CD4-positive, alpha-beta T cell treated with Interleukin-17A for 1 hour (primary cell): ENCODE results near the gene HACD1.
"Not testable (repeated sequence)": the region's sequence is repeated elsewhere in the genome, so short reads cannot be mapped to it uniquely, and the experiment has no call there.

Source experiments
- DNase-seq: peaks from one replicate; pipeline ENCODE4 v3.0.0-alpha.2; 2020

Gene HACD1

GRCh38 chr10:17640331-17640816, 23.2 kb upstream of the HACD1 start:
- DNase-seq = no peak

- DNase-seq = no peak
These were observed 20.7 kb upstream of the HACD1 start for GRCh38 chr10:17637869-17638268.

DNA sequence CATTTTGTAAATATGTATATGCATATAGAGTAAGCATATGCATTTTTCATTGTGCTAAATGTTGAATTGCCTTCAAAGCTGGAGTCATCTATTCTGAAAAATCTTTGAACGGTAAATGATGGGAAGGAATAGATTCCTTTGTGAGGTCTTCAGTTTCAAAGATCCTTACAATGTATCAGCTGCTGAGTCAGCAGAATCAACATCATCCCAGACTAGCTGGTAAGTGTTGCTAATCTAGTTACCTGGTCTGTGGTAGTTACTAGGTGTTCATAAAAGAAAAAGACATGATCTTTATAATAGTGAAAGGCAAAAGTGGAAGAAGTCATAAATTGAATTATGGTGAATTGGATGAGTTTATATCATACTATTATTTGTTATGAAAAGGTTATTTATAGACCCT, 16.2 kb upstream of the HACD1 start:
- no peak for DNase-seq

GRCh38 chr10:17632590-17632989, 15.4 kb upstream of the HACD1 start:
- not testable (repeated sequence) for DNase-seq

GRCh38 chr10:17626656-17627055, 9.5 kb upstream of the HACD1 start:
- DNase-seq = no peak

DNA sequence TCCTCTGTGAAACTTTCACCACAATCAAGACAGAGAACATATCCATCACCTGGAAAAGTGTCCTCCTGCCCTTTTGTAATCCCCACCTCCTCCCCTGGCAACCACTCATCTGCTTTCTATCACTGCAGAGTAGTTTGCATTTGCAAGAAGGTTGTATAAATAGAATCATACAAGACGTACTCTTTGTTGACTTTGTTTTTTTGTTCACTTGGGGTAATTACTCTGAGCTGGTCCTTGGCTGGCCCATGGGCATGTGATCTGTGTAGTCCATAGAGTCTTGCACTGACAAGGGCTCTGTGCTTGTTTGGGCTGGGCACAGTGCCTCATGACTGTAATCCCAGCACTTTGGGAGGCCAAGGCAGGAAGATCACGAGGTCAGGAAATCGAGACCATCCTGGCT, 7.8 kb upstream of the HACD1 start:
- no peak for DNase-seq

GRCh38 chr10:17622061-17622460, 4.9 kb upstream of the HACD1 start:
- no peak for DNase-seq

DNA sequence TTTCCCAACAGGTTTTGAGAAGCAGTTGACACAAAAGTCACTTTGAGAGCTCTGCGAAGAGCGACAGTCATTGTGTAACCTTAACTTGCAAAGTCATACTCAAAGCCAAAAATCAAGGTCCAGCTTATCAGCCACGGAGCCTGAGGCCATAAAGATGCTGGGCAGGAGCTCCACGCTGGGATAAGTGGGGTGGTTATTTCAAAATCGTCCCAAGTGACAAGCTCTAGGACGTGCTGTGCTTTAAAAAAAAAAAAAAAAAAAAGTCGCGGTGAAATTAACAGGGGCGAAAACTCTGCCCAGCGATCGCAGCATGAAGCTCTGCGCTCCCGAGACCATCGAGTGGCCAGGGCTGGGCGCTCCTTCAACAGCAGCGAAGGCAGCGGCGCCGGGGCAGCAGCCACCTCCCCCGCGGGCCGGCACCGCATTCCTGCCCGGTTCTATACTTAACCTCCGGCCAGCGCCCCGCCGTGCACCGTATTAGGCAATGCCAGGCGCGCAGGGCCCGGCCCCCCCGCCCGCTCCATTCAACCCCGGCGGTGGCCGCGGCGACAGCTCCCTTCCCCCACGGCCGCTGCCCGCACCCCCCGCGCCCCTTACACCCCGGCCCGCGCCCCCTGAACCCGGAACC, 657 bp downstream of the HACD1 start:
- DNase-seq = peak; percentile 23

DNA sequence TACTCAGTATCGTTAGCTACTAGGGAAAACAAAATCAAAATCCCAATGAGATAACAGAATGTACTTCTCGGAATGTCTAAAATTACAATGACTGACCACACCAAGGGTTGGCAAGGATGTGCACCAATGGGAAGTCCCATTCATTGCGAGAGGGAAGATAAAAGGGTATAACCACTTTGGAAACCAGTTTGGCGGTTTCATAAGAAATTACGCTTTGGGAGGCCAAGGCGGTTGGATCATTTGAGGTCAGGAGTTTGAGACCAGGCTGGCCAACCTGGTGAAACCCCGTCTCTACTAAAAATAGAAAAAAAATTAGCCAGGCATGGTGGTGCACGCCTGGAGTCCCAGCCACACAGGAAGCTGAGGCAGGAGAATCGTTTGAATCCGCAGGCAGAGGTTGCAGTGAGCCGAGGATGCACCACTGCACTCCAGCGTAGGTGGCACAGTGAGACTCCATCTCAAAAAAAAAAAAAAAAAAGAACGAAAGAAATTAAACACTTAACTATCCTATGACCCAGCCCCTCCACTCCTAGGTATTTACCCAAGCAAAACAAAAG, 7.6 kb downstream of the HACD1 start:
- DNase-seq = no peak

GRCh38 chr10:17607603-17608332, 9.4 kb downstream of the HACD1 start:
- DNase-seq = peak; percentile 70

GRCh38 chr10:17607060-17607459, 10.1 kb downstream of the HACD1 start:
- no peak for DNase-seq

- DNase-seq = no peak
These were observed 10.6 kb downstream of the HACD1 start for GRCh38 chr10:17606547-17607040.

DNA sequence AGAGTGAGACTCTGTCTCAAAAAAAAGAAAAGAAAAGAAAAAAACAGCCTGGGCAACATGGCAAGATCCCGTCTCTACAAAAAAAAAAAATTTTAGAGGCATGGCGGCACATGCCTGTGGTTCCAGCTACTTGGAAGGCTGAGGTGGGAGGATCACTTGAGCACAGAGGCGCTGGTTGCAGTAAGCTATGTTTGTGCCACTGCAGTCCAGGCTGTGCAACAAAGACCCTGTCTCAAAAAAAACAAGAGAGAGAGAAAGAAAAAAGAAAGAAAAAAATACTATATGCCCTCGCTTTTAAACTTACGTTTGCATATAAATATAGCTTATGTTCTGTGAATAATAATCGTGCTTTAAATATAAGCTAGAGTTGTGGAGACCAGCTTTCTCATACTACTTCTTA, 11.2 kb downstream of the HACD1 start:
- no peak for DNase-seq

GRCh38 chr10:17599089-17599488, 18.1 kb downstream of the HACD1 start:
- peak; percentile 30 for DNase-seq

DNA sequence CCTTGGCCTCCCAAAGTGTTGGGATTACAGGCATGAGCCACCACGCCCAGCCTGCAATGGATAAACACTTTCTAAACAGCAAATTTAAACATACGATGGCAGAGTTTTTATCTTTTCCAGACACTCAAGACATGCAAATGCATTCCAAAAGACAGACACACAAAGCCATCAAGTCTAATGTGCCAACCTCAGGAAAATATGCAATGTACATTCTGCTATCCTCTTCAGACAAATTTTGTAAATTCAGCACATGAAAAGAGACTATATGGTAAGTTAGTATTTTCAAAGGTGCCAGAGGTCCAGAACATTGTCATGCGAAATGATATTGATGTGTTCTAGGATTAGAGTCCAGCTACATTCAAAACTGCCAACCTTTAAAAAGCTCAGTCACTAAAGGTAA, 19.8 kb downstream of the HACD1 start:
- no peak for DNase-seq

DNA sequence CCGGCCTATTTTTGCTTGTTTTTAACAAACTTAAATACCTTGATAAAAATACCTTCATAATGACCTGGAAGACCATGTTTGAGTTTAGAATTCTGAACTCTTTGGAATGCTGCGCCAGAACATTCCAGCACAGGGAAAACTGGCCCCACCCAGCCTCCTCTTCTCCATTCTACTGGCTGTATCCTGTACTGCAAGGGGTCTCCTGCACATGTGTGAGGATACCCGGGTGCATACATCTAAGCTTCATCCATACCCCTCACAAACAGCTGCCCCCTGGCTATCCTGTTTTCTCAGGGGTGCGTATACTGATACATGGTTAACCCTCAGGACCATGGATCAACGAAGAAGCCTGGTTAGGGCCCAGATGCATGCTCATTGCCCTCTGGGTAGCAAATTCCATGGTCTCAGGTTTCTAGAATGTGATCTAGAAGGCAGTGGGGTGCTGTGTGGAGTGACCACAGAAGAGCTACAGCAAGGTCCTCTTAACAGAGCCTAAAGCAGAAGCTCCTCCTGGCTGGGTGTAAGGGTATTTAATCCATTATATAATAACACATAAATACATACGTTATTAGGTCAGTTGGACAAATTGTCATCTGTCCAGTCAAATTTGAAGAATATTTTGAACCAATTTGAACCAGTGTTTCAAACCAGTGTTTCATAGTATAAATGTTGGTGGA, 26.1 kb downstream of the HACD1 start:
- DNase-seq = no peak

- DNase-seq = not testable (repeated sequence)
These were observed 27.9 kb downstream of the HACD1 start for GRCh38 chr10:17589316-17589715.

- no peak for DNase-seq
These were observed 28.8 kb downstream of the HACD1 start for GRCh38 chr10:17588420-17588819.

GRCh38 chr10:17587321-17587720, 29.9 kb downstream of the HACD1 start:
- DNase-seq = not testable (repeated sequence)

DNA sequence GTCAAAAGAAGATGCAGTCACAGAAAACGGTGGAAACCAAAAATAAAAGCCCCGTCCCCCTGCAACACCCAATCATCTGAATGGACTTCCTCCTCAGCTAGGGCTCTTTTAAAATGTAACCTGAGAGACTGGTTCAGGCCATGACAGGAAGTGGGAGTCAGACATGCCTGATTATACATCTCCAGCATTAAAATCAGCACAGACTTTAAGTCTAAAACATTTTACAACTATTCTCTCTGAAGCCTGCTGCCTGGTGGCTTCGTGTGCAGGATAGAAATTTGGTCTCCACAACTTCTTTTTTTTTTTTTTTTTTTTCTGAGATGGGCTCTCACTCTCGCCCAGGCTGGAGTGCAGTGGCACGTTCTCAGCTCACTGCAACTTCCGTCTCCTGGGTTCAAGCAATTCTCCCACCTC, 30.3 kb downstream of the HACD1 start:
- DNase-seq = peak; percentile 2

- no peak for DNase-seq
These were observed 32.2 kb downstream of the HACD1 start for GRCh38 chr10:17585016-17585415.

GRCh38 chr10:17580885-17581284, 36.3 kb downstream of the HACD1 start:
- DNase-seq = no peak

DNA sequence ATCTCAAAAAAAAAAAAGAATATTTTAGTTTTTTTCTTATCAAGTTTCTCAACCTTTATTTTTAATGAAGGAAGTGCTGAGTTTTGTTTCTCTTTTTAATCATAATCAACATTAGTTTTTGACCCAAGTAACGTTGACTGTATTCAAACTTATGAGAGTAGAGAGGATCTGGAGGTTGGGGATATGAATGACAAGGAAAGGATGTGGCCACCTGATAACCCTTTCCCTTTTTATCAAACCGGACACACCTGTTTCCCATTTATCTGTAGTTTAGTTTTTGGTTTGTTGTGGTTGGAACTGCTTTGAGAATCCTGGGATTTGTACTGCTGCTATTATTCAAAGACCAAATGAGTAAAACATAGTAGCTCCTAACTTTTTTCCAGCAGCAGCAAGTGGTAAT, 38.6 kb downstream of the HACD1 start:
- DNase-seq = no peak

DNA sequence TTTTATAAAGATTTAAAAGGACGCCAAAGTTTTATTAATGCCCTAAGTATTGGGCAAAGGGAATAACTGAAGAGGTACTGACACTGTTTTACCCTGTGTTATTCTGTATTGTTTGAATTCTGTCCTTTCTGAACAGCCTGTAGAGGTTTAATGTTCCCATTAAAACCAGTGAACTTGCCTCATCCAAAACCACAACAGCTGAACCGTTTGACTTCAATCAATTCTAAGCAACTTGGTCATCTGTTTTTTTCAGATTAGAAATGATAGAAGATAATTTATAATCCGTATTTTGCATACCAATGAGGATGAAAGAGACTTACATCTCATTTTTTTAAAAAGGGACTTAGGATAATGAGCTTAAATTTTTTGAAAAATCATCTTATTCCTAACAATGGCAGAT, 40.4 kb downstream of the HACD1 start:
- no peak for DNase-seq
